Sciatic nerve (tissue), 2 donors: ENCODE measurements around the gene RAVER2. TPM values are rescaled to one million over a fixed set of nuclear protein-coding genes. Genes with fewer than 3 reads are reported as not detected.

ENCODE experiments used
- ATAC-seq: fragments of 200-7000 bp; cut with Tn5 transposase; one replicate; pipeline ENCODE4 v1.9.1; 2020; ENCODE audit warnings: mild to moderate bottlenecking, moderate library complexity
- DNase-seq: peaks from one replicate; pipeline ENCODE4 v3.0.0-alpha.2; 2020; ENCODE audit warnings: low spot score
- intact Hi-C: fragments of 100-400 bp; cut with DNase I; formaldehyde crosslinking; loops from one replicate; pipeline ENCODE4 v1.14.2; 2022
- total RNA-seq: library from RNA; stranded (reverse); fragmentation: NEBNext Ultra II Directional; extraction: Animal tissue kit (Norgen Biotek cat#: 25700); gene quantifications from one replicate; pipeline ENCODE4 v1.2.1, GENCODE V29; 2021
- donor health status: DM: no; HTN: no; CAD: no.
- donor health status: DM: no; HTN: no; CAD: no.

RAVER2 gene
- total RNA-seq, 1 donor from 2014 or later: 6.5 TPM

DNA sequence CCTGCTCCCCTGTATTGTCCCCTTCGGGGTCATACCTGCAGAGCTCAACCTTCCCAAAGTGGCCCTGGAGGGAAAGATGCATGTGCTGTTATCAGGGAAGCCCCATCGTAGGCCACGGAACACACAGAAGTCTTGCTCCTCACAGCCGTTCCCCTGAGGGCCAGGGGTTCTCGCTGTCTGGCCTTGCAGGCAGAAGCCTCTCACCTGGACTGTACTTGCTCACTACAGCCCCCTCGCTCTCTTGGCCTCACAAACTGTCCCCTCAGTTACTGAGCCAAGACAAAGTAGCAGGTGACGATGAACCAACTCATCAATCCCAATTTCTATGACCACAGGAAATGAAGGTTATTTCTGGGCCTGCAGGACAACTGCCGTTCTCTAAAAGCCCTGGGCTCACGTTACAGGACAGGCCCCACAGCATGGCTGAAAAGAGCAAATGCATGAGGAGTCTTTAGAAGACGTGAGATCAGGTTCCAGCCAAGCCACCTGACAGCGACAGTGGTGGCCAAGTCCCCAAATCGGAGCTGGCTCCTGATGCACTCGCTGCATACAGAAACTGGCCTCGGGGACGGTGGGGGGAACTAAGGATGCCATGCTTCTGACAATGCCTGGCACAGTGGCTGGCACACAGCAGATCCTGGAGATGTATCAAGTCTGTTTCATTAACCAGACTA, 95.0 kb downstream of the RAVER2 start:
- ATAC-seq (no peak), DNase-seq (no peak)
- intact Hi-C loops: no loop called here

DNA sequence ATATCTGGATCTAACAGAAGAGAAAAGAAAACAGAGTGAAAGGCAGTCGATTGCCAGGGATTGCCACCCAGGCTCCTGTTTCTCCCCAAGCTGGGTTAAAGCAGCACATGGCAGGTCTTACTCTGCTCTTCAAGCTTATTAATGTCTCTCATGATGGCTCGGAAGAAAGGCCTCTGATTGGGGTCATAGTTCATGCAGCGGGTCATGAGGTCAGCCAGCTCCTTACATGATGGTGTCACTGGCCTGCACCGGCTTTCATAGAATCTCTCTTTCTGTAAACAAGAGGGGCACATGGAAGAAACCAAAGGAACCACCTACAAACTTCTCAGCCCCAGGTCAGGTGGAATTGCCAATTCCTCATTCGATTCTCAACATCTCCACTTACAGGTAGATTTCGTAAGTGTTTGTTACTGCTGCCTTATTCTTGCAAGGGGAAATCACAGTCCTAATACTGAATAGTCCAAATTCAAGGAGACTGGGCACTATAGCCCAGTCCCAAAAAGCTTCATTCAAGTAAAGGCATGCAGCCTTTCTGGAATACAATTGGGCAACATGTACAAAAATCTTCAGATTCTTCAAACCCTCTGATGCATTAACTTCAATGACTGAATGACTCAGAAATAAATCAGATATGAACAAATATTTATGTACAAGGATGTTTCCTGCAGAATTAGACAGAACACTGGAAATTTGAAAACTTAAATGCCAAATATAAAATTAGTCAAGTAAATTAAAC, 96.6 kb downstream of the RAVER2 start:
- ATAC-seq: no peak
- intact Hi-C loops: no loop called here
- no peak for DNase-seq

DNA sequence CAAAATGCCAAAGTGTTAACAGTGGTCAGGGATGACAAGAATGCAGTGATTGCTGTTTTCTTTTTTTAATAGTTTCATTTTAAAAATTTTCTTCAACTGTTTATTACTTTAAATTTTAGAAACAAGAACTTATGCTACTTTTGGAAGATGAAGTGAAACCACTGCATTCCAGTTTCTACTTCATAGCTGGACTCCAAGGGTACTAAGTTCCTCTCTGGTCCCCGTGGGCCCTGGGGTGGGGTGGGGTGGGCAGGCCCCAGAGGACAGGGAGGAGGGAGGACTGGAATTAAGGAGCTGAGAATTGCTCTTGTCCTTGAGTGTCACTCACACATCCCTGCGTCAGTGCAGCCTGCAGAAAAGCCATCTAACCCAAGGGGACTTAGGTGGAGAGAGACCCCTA, 97.3 kb downstream of the RAVER2 start:
- ATAC-seq (no peak), DNase-seq (no peak)
- intact Hi-C loops: no loop called here

DNA sequence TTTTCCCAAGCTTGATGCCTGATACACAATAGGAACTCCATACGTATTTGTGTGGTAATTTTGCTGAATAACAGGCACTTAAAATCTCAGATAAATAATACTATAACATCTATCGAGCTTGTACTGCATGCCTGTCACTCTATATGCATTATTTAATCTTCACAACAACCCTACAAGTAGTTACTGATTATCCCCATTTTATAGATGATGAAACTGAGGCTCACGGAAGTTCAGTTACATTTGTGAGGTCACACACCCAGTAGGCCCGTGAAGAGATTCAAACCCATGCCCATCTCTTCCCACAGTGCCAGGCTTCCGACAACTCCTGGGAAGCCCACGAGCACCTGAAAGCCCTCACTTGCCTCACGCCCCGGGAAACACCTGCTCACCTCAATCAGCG, 98.8 kb downstream of the RAVER2 start:
- no peak for ATAC-seq
- intact Hi-C loops: no loop called here
- no peak for DNase-seq

DNA sequence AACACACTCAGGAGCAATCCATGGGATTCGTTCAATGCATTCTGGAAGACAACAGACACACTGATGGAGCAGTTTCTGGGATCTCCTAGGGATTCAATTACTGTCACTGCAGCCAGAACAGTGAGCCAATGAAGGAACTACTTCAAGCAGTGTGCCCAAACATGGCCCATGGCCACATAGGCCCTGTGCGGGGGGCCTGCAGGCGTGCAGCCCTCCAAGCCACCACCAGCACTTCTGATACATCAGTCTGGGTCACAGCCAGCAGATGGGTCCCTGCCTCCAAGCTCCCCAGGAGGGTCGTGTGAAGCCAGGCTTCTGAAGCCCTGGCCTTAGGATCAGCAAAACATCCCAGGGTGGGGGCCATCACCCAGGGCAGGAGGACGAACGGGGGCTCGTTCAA, 99.3 kb downstream of the RAVER2 start:
- no peak for DNase-seq
- no peak for ATAC-seq
- intact Hi-C loops: no loop called here

DNA sequence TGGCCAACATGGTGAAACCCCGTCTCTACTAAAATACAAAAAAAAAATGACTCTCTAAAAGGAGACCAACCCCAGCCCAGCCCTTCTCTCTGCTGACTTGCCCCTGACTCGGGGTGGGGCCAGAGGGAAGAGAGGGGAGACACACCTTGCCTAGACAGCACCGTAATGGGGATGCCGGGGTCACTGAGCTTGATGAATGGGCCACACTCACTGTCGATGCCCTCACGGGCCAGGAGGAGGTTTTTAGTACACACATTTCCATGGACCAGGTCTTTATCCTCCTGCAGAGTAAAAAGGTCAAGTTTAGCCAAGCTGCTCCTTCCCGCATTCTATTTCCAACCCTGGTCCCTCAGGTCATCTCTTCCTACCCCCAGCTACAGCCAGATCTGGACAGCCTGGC, 99.7 kb downstream of the RAVER2 start:
- DNase-seq: no peak
- intact Hi-C loops: no loop called here
- no peak for ATAC-seq

DNA sequence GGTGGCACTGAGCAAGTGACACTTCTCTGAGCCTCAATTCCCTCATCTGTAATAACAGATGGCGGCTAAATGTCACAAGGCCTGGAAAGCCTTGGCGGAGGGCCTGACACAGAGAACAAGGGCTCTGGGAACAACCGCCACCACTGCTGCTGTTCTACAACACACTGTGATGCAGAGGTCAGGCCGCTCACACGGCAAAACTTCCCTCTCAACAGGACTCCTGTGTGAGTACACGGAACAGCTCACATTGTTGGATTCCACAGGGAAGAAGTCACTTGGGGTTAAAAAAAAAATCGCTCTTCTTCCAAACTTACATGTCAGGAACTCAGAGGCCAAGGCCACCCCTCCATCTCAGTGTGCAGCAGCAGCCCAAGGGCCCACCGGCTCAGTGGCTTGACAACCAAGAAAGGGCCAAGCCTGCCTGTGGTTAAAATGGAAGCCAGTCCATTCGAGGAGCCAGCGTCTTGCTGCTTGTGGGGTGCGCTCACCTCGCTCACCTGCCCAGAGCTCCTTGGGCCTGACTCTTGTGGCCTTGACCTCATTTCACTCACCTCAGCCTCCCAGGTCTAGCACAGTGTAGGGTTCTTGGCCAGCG, 101.1 kb downstream of the RAVER2 start:
- intact Hi-C loops: no loop called here
- DNase-seq: no peak
- ATAC-seq: no peak

DNA sequence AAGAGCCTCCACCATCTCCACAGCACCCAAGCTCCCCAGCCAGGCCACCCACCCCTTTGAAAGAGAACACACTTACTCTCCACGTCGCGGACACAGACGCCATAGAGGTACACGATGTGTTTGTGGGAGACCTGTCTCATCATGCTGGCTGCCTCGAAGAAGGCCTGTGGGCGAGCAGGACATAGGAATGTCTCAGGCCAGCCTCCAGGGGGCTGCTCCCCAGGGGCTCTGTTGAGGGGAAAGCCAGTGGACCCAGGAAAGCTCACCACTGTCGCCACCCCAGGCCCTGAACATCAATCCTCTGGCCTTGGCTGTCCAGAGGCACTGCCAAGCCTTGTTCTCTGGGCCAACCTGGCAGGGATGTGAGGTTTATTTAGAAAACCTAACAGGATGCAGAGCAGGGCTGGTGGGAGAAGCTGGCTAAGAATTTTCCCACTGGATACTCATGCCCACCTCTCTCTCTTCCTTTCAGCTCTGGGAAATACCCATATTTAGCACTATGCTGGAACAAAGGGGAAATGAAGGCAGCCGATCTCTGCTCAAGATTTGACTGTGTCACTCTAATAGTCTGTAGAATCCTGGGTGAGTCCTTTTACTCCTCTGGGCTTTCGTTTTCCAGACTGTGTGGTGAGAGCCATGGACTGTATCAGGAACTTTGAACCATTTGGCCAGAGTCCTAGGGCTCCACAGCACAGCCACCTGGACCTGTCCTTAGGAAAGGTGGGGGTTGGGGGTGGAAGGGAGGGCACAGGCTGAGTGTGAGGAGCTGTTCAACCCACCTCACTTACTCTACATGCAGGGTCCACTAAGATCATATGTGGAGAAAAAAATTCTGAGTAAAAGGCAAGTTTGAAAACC, 101.9 kb downstream of the RAVER2 start:
- intact Hi-C loops: no loop called here
- ATAC-seq: no peak
- DNase-seq: no peak

DNA sequence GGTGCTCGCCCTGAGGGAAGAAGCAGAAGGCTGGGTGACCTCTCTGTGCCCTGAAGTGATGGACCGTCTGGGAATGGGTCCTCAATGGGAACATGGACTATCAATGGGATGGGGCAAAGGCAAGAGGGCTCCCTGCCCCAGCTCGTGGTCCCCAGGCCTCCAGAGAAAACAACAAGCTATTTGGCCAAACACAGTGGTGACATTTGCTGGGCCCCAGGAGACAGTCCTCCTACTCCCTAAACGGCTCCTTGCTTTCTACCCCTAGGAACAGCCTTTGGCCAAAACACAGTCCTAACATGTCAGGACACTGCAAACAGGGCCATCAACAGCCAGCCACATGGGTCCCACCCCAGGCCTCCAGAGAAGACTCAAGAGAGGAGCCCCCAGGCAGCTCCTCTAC, 102.8 kb downstream of the RAVER2 start:
- DNase-seq: no peak
- intact Hi-C loops: no loop called here
- no peak for ATAC-seq

DNA sequence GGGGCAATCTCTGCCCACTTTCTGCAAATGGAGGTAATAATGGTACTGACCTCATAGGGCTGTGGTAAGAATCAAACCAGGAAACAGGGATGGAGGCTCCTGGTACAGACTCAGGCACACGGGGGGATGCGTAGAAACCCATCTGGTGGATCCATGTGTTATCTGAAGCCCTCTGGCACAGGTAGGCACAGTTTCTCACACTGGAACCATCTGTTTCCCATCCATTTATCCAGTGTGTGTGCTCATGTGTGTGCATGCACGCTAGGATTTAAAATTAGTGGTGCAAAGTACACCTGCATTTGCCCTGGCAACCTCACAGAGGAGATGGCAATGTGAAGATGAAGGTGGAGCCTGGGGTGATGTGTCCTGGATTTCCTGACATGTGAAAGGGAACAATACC, 103.3 kb downstream of the RAVER2 start:
- ATAC-seq (no peak), DNase-seq (no peak)
- intact Hi-C loops: no loop called here

DNA sequence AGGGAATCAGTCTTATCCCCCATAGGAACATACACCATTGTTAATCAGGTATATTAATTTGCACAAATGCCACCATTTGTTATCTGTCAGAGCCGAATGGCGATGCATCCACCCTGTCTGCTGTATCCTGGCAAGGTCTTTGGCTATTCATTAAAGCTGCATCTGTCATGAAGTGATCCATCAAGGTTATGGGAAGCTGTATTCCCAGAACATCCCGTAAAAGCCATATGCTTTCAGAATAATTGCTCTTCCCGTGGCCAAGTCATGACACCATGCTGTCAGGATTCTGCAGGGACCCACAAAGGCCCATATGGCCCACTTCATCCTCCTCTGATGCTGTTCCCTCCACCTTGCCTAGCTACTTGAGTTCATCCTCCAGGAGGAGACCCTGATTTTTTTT, 103.9 kb downstream of the RAVER2 start:
- intact Hi-C loops: no loop called here
- DNase-seq (no peak), ATAC-seq (no peak)

DNA sequence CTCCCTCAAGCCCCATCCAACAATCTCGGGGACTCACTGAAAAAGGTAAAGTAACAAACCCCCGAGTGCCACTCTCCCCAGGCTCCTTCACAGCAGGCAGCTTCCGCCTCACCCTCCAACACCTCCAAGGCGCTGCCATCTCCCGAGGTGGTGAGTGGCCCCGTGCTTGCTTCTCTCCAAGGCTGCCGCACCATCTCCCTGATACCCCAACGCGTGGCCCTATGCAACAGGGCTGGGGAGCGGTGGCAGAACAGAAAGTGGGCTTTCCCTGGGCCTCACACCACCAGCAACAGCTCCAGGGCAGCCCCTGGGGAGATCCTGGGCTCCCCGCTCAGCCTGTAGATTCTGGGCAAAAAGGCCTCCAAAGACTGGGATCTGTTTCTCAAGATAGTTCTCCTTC, 105.1 kb downstream of the RAVER2 start:
- intact Hi-C loops: no loop called here
- ATAC-seq (no peak), DNase-seq (no peak)

DNA sequence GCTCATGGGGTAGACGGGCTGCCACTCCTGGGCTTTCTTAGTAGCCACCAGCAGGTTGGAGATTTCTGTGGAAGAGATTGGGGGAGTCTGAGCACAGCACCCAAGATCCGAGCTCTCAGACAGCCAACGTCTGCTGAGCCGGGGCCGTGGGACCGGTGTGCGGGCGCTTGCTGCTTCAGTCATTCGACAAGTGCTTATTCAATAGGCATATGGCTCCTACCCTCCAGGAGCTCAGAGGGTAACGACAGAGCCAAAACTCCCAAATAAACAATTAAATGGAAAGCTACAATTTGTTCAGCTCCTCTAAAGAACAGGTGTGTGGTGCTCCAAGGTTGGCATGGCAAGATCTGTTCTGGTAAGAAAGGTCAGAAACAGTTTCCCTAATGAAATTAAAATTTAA, 106.0 kb downstream of the RAVER2 start:
- DNase-seq: no peak
- ATAC-seq: no peak
- intact Hi-C loops: no loop called here

DNA sequence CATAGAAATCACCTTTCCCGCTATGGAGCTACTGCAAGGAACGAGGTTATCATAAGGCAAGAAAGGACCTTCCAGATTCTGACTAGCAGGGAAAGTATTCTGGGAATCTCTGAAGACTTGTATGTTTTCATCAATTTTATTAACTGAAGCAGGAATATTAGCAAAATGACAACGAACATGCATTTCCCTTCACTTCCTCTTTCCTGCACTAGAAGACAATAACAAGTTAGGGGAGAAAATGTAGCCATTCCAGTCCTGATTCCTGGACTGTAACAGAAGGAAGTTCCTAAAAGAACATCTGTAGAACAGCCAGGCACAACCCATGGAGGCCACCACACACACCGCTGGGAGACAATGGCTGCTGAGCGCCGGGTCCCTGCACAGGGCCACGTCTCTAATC, 106.8 kb downstream of the RAVER2 start:
- ATAC-seq (no peak), DNase-seq (no peak)
- intact Hi-C loops: no loop called here

DNA sequence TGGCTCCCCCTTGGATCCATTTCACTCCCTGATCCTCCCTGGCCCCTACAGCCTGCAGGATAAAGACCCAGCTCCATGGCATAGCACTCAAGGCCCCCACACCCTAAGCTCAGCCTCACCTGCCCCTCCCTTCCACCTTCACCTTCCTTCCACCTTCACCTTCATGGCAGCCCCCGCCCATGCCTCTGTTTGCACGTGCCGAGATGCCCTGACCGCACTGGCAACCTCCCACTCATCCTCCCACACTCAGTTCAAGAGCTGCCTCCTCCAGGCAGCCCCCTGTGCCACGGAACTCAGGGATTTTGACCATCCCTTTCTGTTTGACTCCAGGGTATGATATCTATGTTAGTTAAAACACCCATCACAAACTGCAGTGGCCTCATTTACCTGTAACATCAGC, 109.8 kb downstream of the RAVER2 start:
- no peak for ATAC-seq
- no peak for DNase-seq
- intact Hi-C loops: no loop called here

DNA sequence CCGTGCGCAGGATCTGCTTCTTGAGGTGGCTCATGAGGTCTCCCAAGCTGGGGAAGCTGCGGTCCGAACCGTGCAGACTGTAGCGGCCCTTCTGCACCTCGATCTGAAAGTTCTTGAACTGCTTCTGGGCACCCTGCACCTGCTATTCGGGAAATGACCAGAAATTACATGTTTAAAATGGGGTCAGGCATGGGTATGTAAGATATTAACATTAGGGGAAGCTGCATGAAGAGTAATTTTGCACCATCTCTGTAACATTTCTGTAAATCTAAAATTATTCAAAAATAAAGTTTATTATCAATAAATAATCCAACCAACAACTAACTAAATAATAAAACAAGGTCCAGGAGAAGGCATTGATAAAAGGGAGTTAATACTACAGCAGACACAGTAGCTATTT, 110.7 kb downstream of the RAVER2 start:
- DNase-seq (no peak), ATAC-seq (no peak)
- intact Hi-C loops: no loop called here

DNA sequence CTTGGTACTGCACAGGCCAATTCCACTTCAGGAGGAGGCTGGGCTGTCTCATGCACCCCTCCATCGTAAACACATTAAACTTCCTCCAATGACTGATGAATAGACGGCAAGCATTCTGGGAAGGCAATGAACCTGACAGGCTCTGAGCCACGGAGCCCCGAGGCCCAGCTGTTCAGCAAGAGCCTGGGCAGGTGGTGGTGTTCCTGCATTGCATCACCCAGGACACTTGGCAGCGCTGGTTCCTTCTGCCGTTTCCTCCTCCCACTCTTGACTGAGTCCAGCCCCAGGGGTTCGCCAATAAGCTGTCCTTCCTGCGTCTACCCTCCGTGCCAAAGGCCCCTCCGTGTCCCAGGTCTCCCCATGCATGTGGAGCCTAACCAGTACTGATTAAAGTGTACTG, 111.7 kb downstream of the RAVER2 start:
- intact Hi-C loops: no loop called here
- DNase-seq: no peak
- no peak for ATAC-seq

DNA sequence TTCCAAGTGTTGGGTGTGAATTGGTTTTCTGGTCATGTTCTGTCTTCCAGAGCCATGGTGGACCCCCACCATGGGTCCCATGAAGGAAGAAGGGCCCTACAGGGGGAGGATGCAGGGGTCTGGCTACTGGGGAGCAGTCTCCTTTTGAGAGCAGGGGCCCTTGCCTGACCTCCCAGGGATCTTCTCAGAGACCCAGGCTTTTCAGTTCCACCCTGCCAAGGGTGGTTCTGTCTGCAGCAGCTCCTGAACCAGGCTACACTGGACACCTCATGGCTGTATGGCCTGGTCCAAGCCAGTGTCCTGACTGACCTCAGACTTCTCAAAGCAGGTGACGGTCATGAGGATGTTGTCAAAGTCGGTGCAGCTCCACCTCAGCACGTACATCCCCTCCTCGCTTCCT, 112.5 kb downstream of the RAVER2 start:
- no peak for ATAC-seq
- intact Hi-C loops: no loop called here
- DNase-seq: no peak

DNA sequence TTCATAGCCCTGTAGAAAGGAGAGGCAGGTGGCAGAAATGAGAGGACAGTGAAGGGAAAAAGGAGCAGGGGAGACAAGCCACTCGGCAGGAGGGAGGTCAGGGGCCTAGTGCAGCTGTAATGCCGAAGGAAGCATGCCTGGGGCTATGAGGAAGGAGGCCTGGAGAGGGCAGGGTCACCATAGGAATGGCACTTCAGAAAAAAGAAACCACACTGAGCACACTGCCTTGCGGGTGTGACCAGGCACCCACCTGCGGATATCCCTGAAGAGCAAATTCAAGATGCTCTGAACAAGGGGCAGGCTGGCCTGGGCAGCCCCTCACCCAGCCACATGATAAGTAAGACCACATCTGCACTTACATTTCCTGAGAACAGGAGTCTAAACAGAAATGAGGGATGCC, 116.7 kb downstream of the RAVER2 start:
- intact Hi-C loops: no loop called here
- no peak for DNase-seq
- peak; percentile 72 for ATAC-seq
